Gastrocnemius medialis (tissue), 4 donors: Measurements from ENCODE around the gene NAXE. TPM values are rescaled to one million over a fixed set of nuclear protein-coding genes. Genes with fewer than 3 reads are reported as not detected.

Experiments used
- ATAC-seq, 2 donors: fragments of 150-250 bp; one replicate each; pipeline ENCODE4 v1.9.1; 2016
- DNase-seq, 2 donors: peaks; one replicate each; pipeline ENCODE4 v3.0.0-alpha.2; 2019
- H3K27ac ChIP-seq, 4 donors: fragments of 200-600 bp; sonication (generic); 1 replicate in 1 of 4; 2 replicates in 3 of 4; pipeline ENCODE4 v1.5.1; 2016 to 2018; ENCODE audit warnings: mild to moderate bottlenecking in 2 of 4, moderate library complexity in 1 of 4
- H3K27me3 ChIP-seq, 3 donors: fragments of 200-600 bp; sonication (generic) in 2 of 3; 1 replicate in 1 of 3; 2 replicates in 2 of 3; pipeline versions ENCODE4 v1.5.1 to v1.6.0; 2016 to 2019; ENCODE audit warnings: mild to moderate bottlenecking in 1 of 3, moderate library complexity in 1 of 3
- H3K36me3 ChIP-seq, 2 donors: fragments of 200-600 bp; sonication (generic) in 1 of 2; one replicate each; pipeline ENCODE4 v1.5.1; 2017 to 2018
- H3K4me1 ChIP-seq, 2 donors: fragments of 200-600 bp; sonication (generic) in 1 of 2; one replicate each; pipeline ENCODE4 v1.5.1; 2016 to 2017; ENCODE audit warnings: mild to moderate bottlenecking in 2 of 2
- H3K4me3 ChIP-seq, 4 donors: fragments of 200-600 bp; sonication (generic) in 3 of 4; 1 replicate in 1 of 4; 2 replicates in 3 of 4; pipeline ENCODE4 v1.5.1; 2016 to 2019; ENCODE audit warnings: mild to moderate bottlenecking in 2 of 4
- H3K9me3 ChIP-seq, 3 donors: fragments of 200-600 bp; sonication (generic) in 2 of 3; 1 replicate in 1 of 3; 2 replicates in 2 of 3; pipeline ENCODE4 v1.5.1; 2016 to 2019
- POLR2A ChIP-seq, 2 donors: fragments of 450-650 bp; IDR thresholded peaks; one replicate each; pipeline ENCODE4 v1.6.1; 2017; ENCODE audit warnings: antibody characterized with exemption in 2 of 2, mild to moderate bottlenecking in 2 of 2, moderate library complexity in 2 of 2
- in situ Hi-C, 4 donors: fragments of 200-750 bp; cut with MboI; loops; one replicate each; pipeline versions ENCODE4 v1.15.0 to v1.8.0; 2017; ENCODE audit warnings: low sequenced_read_pairs in 4 of 4
- intact Hi-C: fragments of 100-400 bp; cut with DNase I; formaldehyde crosslinking; loops from one replicate; pipeline ENCODE4 v1.15.1; 2023; ENCODE audit warnings: low total_unique reads
- total RNA-seq, 4 donors: library from RNA; depleted of rRNA; stranded (reverse); fragments of >200 nt; gene quantifications; one replicate each; pipeline versions ENCODE4 v1.1.0 to v1.2.3, GENCODE V29; 2016
- TF ChIP-seq, protein P1 (sequence below), 5 experiments: fragments of 450-650 bp in 3 of 5; fragments of 200-600 bp in 2 of 5; sonication (generic) in 2 of 5; IDR thresholded peaks in 4 of 5; conservative IDR thresholded peaks in 1 of 5; 1 replicate in 4 of 5; 2 replicates in 1 of 5; pipeline ENCODE4 v1.5.1; 2016 to 2019; ENCODE audit warnings: antibody characterized with exemption in 5 of 5, mild to moderate bottlenecking in 3 of 5, moderate library complexity in 3 of 5

The NAXE gene
- total RNA-seq, 4 donors from 2014 or later, result 34.4 to 66.7 (median 46.0) TPM

DNA sequence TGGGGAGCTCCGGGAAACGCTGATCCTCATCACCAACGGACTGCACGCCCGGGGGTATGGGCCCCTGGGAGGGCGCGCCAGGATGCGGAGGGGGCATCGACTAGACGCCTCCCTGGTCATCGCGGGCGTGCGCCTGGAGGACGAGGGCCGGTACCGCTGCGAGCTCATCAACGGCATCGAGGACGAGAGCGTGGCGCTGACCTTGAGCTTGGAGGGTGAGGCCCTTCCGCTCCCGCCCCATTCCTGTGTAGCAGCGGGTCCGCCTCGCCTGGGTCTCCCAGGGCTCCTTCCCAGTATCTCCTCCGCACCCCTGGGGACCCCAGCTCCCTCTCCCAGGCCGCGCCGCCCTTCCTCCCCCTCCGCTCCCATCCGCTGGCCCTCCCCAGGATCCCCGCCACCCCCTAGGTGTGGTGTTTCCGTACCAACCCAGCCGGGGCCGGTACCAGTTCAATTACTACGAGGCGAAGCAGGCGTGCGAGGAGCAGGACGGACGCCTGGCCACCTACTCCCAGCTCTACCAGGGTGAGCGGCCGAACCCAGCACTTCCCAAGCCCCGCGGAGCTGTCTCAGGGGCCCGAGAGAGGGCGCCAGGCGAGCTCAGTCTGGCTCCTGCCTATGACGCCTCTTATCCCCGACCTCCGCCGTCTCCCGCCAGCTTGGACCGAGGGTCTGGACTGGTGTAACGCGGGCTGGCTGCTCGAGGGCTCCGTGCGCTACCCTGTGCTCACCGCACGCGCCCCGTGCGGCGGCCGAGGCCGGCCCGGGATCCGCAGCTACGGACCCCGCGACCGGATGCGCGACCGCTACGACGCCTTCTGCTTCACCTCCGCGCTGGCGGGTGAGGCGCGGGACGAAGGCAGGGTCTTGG lies 32.6 kb downstream of the NAXE start:
- intact Hi-C loops (loop anchor here (5.0 kb wide), 1 partner anchor 42 kb away; no protein-coding TSS in a partner anchor), in situ Hi-C loops (no loop called here)
- no peaks in the 10 kb centered on the region for H3K36me3 ChIP-seq
- H3K27ac ChIP-seq, result peak overlapping the region; percentile 55 to 71 (median 63)
- TF ChIP-seq, protein P1, sequence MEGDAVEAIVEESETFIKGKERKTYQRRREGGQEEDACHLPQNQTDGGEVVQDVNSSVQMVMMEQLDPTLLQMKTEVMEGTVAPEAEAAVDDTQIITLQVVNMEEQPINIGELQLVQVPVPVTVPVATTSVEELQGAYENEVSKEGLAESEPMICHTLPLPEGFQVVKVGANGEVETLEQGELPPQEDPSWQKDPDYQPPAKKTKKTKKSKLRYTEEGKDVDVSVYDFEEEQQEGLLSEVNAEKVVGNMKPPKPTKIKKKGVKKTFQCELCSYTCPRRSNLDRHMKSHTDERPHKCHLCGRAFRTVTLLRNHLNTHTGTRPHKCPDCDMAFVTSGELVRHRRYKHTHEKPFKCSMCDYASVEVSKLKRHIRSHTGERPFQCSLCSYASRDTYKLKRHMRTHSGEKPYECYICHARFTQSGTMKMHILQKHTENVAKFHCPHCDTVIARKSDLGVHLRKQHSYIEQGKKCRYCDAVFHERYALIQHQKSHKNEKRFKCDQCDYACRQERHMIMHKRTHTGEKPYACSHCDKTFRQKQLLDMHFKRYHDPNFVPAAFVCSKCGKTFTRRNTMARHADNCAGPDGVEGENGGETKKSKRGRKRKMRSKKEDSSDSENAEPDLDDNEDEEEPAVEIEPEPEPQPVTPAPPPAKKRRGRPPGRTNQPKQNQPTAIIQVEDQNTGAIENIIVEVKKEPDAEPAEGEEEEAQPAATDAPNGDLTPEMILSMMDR (IDR thresholded peaks at IDR 0.05 in 4 of 5, conservative IDR thresholded peaks at IDR 0.05 in 1 of 5), result peak in 3 of 5 experiments; percentile 9 to 41 (median 25)
- TF ChIP-seq POLR2A (IDR thresholded peaks at IDR 0.05), result no peak
- DNase-seq (no peak), ATAC-seq (peak; percentile 11 to 28)
- peak overlapping the region; percentile 45 to 56 (median 53) for H3K4me3 ChIP-seq
- peaks cover 30 to 38% (median 36%) of the 10 kb centered on the region in 3 donors for H3K27me3 ChIP-seq
- no peaks in the 10 kb centered on the region for H3K9me3 ChIP-seq
- peaks cover 11 to 18% of the 10 kb centered on the region in 2 donors for H3K4me1 ChIP-seq

GRCh38 chr1:156624814-156625435 lies 33.3 kb downstream of the NAXE start:
- no peaks in the 10 kb centered on the region for H3K36me3 ChIP-seq
- no peaks in the 10 kb centered on the region for H3K9me3 ChIP-seq
- TF ChIP-seq POLR2A (IDR thresholded peaks at IDR 0.05), result no peak
- TF ChIP-seq, protein P1 (IDR thresholded peaks at IDR 0.05 in 4 of 5, conservative IDR thresholded peaks at IDR 0.05 in 1 of 5), result no peak
- H3K27ac ChIP-seq, result peak overlapping the region; percentile 55 to 71 (median 63)
- intact Hi-C loops (loop anchor here (5.0 kb wide), 1 partner anchor 43 kb away; no protein-coding TSS in a partner anchor), in situ Hi-C loops (no loop called here)
- H3K27me3 ChIP-seq, result peaks cover 28 to 38% (median 30%) of the 10 kb centered on the region in 3 donors
- DNase-seq (no peak), ATAC-seq (no peak)
- peak overlapping the region; percentile 45 to 56 (median 53) for H3K4me3 ChIP-seq
- peaks cover 11 to 18% of the 10 kb centered on the region in 2 donors for H3K4me1 ChIP-seq

- H3K4me3 ChIP-seq, result peak overlapping the region; percentile 45 to 56 (median 53)
- peaks cover 28 to 32% (median 30%) of the 10 kb centered on the region in 3 donors for H3K27me3 ChIP-seq
- no peak for TF ChIP-seq POLR2A (IDR thresholded peaks at IDR 0.05)
- TF ChIP-seq, protein P1 (IDR thresholded peaks at IDR 0.05 in 4 of 5, conservative IDR thresholded peaks at IDR 0.05 in 1 of 5), result peak; percentile 77 to 93 (median 84)
- intact Hi-C loops, result loop anchor here (1.0 kb wide), 1 partner anchor 32 kb away; no protein-coding TSS in a partner anchor
- H3K4me1 ChIP-seq, result peaks cover 11 to 18% of the 10 kb centered on the region in 2 donors
- peak overlapping the region; percentile 55 to 71 (median 63) for H3K27ac ChIP-seq
- no peaks in the 10 kb centered on the region for H3K9me3 ChIP-seq
- H3K36me3 ChIP-seq, result no peaks in the 10 kb centered on the region
- in situ Hi-C loops, result no loop called here
- DNase-seq, result peak in 1 of 2 donors; percentile 25
- ATAC-seq, result peak; percentile 40 to 45
These were observed 34.0 kb downstream of the NAXE start for GRCh38 chr1:156625436-156626078.

- TF ChIP-seq, protein P1 (IDR thresholded peaks at IDR 0.05 in 4 of 5, conservative IDR thresholded peaks at IDR 0.05 in 1 of 5), result peak in 3 of 5 experiments; percentile 3 to 29 (median 27)
- no peak for TF ChIP-seq POLR2A (IDR thresholded peaks at IDR 0.05)
- intact Hi-C loops (loop anchor here (1.0 kb wide), 1 partner anchor 31 kb away; no protein-coding TSS in a partner anchor), in situ Hi-C loops (no loop called here)
- DNase-seq (no peak), ATAC-seq (no peak)
- Histone ChIP-seq H3K4me3 (peak overlapping the region in 3 of 4 donors; percentile 45 to 55 (median 51)), H3K9me3 (no peaks in the 10 kb centered on the region), H3K27ac (no peak overlapping the region), H3K36me3 (no peaks in the 10 kb centered on the region), H3K4me1 (peaks cover 11 to 18% of the 10 kb centered on the region in 2 donors), H3K27me3 (peaks cover 28 to 30% (median 29%) of the 10 kb centered on the region in 3 donors)
These were observed 34.5 kb downstream of the NAXE start for GRCh38 chr1:156626079-156626438.
